Naive thymus-derived CD8-positive, alpha-beta T cell (primary cell): ENCODE measurements around the gene NEK7. TPM values are rescaled to one million over a fixed set of nuclear protein-coding genes. Genes with fewer than 3 reads are reported as not detected.

ENCODE experiments used
- ATAC-seq, 2 donors: fragments of 150-1000 bp; cut with Tn5 transposase in 1 of 2; sonication (Bioruptor Pico), chemical (Tn5 transposase) in 1 of 2; 1 replicate in 1 of 2; 2 replicates in 1 of 2; pipeline ENCODE4 v1.10.0; 2021; ENCODE audit warnings: mild to moderate bottlenecking in 2 of 2, moderate library complexity in 2 of 2
- POLR2A ChIA-PET: fragments of 350-600 bp; sonication (Branson Sonifier 250); formaldehyde crosslinking; loops from one replicate; lab custom pipeline; 2021; ENCODE audit warnings: antibody characterized with exemption; lab: Charles Lee
- DNase-seq, 10 donors: peaks; one replicate each; pipeline versions ENCODE4 v3.0.0 to v3.0.0-alpha.2; 2020 to 2022
- H3K27ac Mint-ChIP-seq, 10 donors: one replicate each; pipeline ENCODE4 v1.8.0; 2020 to 2022; ENCODE audit warnings: mild to moderate bottlenecking in 10 of 10, mixed read lengths in 10 of 10, moderate library complexity in 4 of 10, inconsistent platforms in 1 of 10
- H3K27me3 Mint-ChIP-seq, 5 donors: one replicate each; pipeline ENCODE4 v1.8.0; 2021 to 2022; ENCODE audit warnings: mixed read lengths in 5 of 5
- H3K36me3 Mint-ChIP-seq, 3 donors: one replicate each; pipeline ENCODE4 v1.8.0; 2020 to 2022; ENCODE audit warnings: mixed read lengths in 3 of 3, mild to moderate bottlenecking in 2 of 3, inconsistent platforms in 1 of 3
- H3K4me1 Mint-ChIP-seq, 4 donors: one replicate each; pipeline ENCODE4 v1.8.0; 2021 to 2022; ENCODE audit warnings: mixed read lengths in 4 of 4
- H3K4me3 Mint-ChIP-seq, 10 donors: one replicate each; pipeline ENCODE4 v1.8.0; 2020 to 2022; ENCODE audit warnings: mild to moderate bottlenecking in 10 of 10, mixed read lengths in 10 of 10, moderate library complexity in 6 of 10, inconsistent platforms in 1 of 10
- H3K9me3 Mint-ChIP-seq, 9 donors: one replicate each; pipeline ENCODE4 v1.8.0; 2020 to 2022; ENCODE audit warnings: mixed read lengths in 9 of 9, mild to moderate bottlenecking in 3 of 9, inconsistent platforms in 1 of 9, moderate library complexity in 1 of 9
- polyA plus RNA-seq, 3 donors: library from polyadenylated mRNA; unstranded; fragments of 300-500 nt; fragmentation: Illumina TruSeq; gene quantifications; one replicate each; pipeline ENCODE4 v1.2.3, GENCODE V29; 2021
- total RNA-seq, 8 experiments: library from RNA in 2 of 8; stranded (reverse) in 2 of 8; gene quantifications; one replicate each; pipeline ENCODE4 v1.2.3 and lab custom pipeline; 2021 to 2026

The NEK7 gene
- total and polyA plus RNA-seq, 5 experiments from 2014 or later, result 21.6 to 58.2 (median 44.5) TPM

DNA sequence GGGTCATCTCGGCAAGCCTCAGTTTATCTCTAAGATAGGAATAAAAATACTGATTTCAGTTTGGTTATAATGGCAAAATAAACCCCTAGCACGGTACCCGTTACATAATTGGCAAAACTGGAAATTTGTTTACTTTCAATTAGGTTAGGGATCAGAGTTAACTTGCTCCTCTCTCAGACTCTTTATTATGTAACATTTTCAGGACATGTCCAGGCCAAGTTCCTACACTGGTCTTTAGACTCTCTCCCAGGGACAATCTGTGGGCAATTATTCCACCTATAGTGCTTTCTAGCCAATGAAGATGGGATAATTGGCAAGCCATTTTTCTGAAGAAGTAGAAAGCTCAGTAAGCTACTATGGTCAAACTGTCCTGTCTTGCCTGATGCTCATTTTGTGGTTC, 189.4 kb downstream of the NEK7 start:
- Mint-ChIP-seq H3K27ac (no peak overlapping the region), H3K36me3 (no peaks in the 10 kb centered on the region), H3K4me3 (no peak overlapping the region), H3K9me3 (no peaks in the 10 kb centered on the region), H3K27me3 (no peaks in the 10 kb centered on the region), H3K4me1 (no peaks in the 10 kb centered on the region)
- ATAC-seq (no peak), DNase-seq (no peak)
- POLR2A ChIA-PET, result no interaction called here

- DNase-seq, result no peak
- Mint-ChIP-seq H3K27ac (no peak overlapping the region), H3K9me3 (no peaks in the 10 kb centered on the region), H3K4me3 (no peak overlapping the region), H3K36me3 (no peaks in the 10 kb centered on the region), H3K4me1 (no peaks in the 10 kb centered on the region), H3K27me3 (no peaks in the 10 kb centered on the region)
- POLR2A ChIA-PET, result no interaction called here
- no peak for ATAC-seq
Measured at GRCh38 chr1:198350456-198350855, 193.7 kb downstream of the NEK7 start.

- Mint-ChIP-seq H3K27ac (no peak overlapping the region), H3K9me3 (no peaks in the 10 kb centered on the region), H3K27me3 (peaks cover 0 to under 1% (median 0%) of the 10 kb centered on the region in 5 donors), H3K36me3 (no peaks in the 10 kb centered on the region), H3K4me1 (no peaks in the 10 kb centered on the region), H3K4me3 (no peak overlapping the region)
- DNase-seq (no peak), ATAC-seq (no peak)
- POLR2A ChIA-PET, result no interaction called here
Measured at GRCh38 chr1:198352975-198353695, 196.3 kb downstream of the NEK7 start.

DNA sequence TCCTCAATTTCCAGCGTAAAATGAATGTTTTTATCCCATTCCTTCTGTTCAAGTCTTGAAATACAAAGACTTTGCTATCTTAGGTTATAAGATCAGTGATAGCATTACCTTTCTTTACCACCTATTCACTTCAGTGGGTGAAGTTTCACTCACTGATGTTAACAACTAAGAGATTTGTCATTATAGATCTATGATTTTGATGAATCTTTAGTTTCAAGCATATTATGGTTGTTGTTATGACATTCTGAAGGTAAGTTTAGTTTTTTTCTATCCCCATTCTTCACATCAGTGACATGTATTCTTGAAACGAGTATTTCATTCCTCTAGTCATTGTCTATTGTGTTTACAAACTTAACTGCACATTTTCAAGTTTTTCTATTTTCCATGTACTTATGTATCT, 201.1 kb downstream of the NEK7 start:
- no peak for ATAC-seq
- POLR2A ChIA-PET, result no interaction called here
- no peaks in the 10 kb centered on the region for H3K9me3 Mint-ChIP-seq
- no peaks in the 10 kb centered on the region for H3K36me3 Mint-ChIP-seq
- no peaks in the 10 kb centered on the region for H3K4me1 Mint-ChIP-seq
- peaks cover 0 to 1% (median 0%) of the 10 kb centered on the region in 5 donors for H3K27me3 Mint-ChIP-seq
- DNase-seq, result no peak
- H3K4me3 Mint-ChIP-seq, result no peak overlapping the region
- no peak overlapping the region for H3K27ac Mint-ChIP-seq

GRCh38 chr1:198359024-198359653, 202.3 kb downstream of the NEK7 start:
- no peaks in the 10 kb centered on the region for H3K4me1 Mint-ChIP-seq
- POLR2A ChIA-PET, result no interaction called here
- no peak for ATAC-seq
- peaks cover 0 to 1% (median 0%) of the 10 kb centered on the region in 5 donors for H3K27me3 Mint-ChIP-seq
- H3K4me3 Mint-ChIP-seq, result no peak overlapping the region
- no peak overlapping the region for H3K27ac Mint-ChIP-seq
- DNase-seq, result peak in 3 of 10 donors; percentile 14 to 19 (median 17)
- H3K9me3 Mint-ChIP-seq, result no peaks in the 10 kb centered on the region
- H3K36me3 Mint-ChIP-seq, result no peaks in the 10 kb centered on the region

- no peaks in the 10 kb centered on the region for H3K4me1 Mint-ChIP-seq
- POLR2A ChIA-PET, result no interaction called here
- H3K9me3 Mint-ChIP-seq, result no peaks in the 10 kb centered on the region
- H3K4me3 Mint-ChIP-seq, result no peak overlapping the region
- ATAC-seq (no peak), DNase-seq (no peak)
- peaks cover 0 to 1% (median 0%) of the 10 kb centered on the region in 5 donors for H3K27me3 Mint-ChIP-seq
- no peak overlapping the region for H3K27ac Mint-ChIP-seq
- H3K36me3 Mint-ChIP-seq, result no peaks in the 10 kb centered on the region
Measured at GRCh38 chr1:198360208-198360729, 203.5 kb downstream of the NEK7 start.

DNA sequence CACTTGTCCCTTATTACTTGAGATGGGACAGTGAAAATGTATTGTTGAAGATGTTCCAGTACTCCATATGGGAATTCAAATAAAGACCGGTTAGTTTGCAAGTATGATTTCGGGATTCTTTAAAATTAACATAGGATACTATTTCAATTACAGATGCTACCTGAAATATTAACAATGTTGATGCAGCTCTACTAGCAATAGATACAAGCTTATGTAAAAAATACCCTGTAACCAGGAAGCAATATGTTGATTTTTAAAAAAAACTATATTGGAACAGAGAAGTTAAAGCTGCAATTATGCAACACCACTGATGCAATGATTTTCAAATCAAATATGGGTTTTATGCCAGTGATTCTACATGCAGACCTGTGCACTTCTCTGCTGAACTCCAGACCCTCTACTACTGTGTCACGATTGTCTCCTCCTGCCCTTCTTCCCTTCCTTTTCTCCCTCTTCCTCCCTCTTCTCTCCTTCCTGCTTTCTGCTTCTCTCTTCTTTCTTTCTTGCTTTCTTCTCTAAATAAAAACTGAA, 204.5 kb downstream of the NEK7 start:
- no peaks in the 10 kb centered on the region for H3K4me1 Mint-ChIP-seq
- no peak overlapping the region for H3K4me3 Mint-ChIP-seq
- ATAC-seq (no peak), DNase-seq (no peak)
- POLR2A ChIA-PET, result no interaction called here
- H3K27ac Mint-ChIP-seq, result no peak overlapping the region
- peaks cover 0 to under 1% (median under 1%) of the 10 kb centered on the region in 3 donors for H3K36me3 Mint-ChIP-seq
- peaks cover 0 to 1% (median 0%) of the 10 kb centered on the region in 5 donors for H3K27me3 Mint-ChIP-seq
- peaks cover 0 to under 1% (median 0%) of the 10 kb centered on the region in 9 donors for H3K9me3 Mint-ChIP-seq

DNA sequence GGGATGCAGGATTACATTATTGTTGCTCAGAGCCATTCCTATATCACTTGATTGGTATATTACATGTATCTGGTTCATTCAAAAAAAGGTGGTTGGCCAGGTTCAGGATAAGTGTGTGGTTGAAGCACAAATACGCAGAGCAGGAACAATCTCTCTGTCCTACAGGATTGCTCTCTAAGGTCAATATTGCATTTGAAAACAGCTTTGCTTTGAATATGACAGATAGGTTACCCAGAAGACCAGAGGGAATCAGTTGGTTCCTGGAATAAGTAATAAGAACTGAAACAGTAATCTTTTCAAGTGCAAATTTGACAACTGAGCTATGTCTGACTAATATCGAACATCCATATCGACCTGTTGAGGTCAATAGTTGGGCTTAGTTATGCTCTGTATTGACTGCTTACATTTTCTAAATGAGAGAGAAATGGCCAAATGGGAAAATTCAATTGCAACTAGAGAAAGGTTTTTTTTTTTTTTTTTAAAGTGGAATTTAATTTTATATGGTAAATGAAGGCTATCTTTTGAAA, 206.9 kb downstream of the NEK7 start:
- ATAC-seq (no peak), DNase-seq (no peak)
- no peak overlapping the region for H3K4me3 Mint-ChIP-seq
- H3K27ac Mint-ChIP-seq, result no peak overlapping the region
- no peaks in the 10 kb centered on the region for H3K27me3 Mint-ChIP-seq
- peaks cover 0 to 14% (median 12%) of the 10 kb centered on the region in 3 donors for H3K36me3 Mint-ChIP-seq
- POLR2A ChIA-PET, result no interaction called here
- H3K9me3 Mint-ChIP-seq, result peaks cover 0 to 20% (median 10%) of the 10 kb centered on the region in 9 donors
- no peaks in the 10 kb centered on the region for H3K4me1 Mint-ChIP-seq

- H3K4me3 Mint-ChIP-seq, result no peak overlapping the region
- peaks cover 0 to 21% (median 16%) of the 10 kb centered on the region in 3 donors for H3K36me3 Mint-ChIP-seq
- H3K27me3 Mint-ChIP-seq, result no peaks in the 10 kb centered on the region
- H3K27ac Mint-ChIP-seq, result no peak overlapping the region
- H3K9me3 Mint-ChIP-seq, result peaks cover 0 to 27% (median 13%) of the 10 kb centered on the region in 9 donors
- no peaks in the 10 kb centered on the region for H3K4me1 Mint-ChIP-seq
- POLR2A ChIA-PET, result no interaction called here
- ATAC-seq (no peak), DNase-seq (no peak)
Measured at GRCh38 chr1:198364471-198364870, 207.7 kb downstream of the NEK7 start.

DNA sequence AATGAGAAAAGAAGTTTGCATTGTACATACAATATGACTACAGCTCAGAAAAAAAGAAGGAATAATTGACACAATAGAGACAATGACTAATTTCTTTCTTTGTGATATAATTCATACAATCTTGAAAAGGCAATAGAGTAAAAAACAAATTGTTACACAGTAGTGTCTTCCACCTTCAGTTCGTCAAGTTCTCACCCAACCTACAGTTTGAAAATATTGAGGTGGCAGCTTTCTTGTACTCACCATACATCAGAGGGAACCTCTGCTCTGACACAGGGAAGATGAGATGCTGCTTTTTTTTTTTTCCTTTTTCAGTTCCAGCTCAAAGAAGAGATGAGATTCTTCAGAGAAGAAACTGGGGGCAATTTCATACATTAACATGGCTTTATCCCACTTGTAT, 210.5 kb downstream of the NEK7 start:
- Mint-ChIP-seq H3K4me3 (no peak overlapping the region), H3K36me3 (peaks cover 0 to 26% (median 16%) of the 10 kb centered on the region in 3 donors), H3K27ac (no peak overlapping the region), H3K9me3 (peaks cover 0 to 30% (median 16%) of the 10 kb centered on the region in 9 donors), H3K4me1 (no peaks in the 10 kb centered on the region), H3K27me3 (no peaks in the 10 kb centered on the region)
- DNase-seq, result no peak
- POLR2A ChIA-PET, result no interaction called here
- ATAC-seq, result no peak

DNA sequence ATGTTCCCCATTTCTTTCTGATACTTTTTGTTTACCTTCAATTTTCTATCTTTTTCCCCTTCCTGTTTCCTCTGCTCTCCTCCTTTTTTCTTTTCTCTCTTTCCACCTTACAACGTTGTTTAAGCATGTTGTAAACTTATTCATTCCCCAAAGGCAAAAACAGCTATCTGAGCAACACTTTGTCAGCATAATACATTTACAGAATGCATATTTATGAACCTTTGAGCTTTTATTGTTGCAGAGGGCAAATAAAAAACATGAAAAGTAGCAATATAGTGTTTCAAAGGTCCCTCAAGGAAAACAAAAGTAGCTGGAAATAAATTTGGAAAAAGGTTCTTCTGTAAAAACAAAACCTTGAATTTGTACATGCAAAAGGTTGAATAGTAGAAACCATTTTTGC, 214.2 kb downstream of the NEK7 start:
- POLR2A ChIA-PET, result no interaction called here
- peaks cover 0 to 37% (median 22%) of the 10 kb centered on the region in 3 donors for H3K36me3 Mint-ChIP-seq
- H3K4me3 Mint-ChIP-seq, result no peak overlapping the region
- peaks cover 0 to 52% (median 16%) of the 10 kb centered on the region in 9 donors for H3K9me3 Mint-ChIP-seq
- DNase-seq (no peak), ATAC-seq (no peak)
- no peaks in the 10 kb centered on the region for H3K4me1 Mint-ChIP-seq
- H3K27ac Mint-ChIP-seq, result no peak overlapping the region
- no peaks in the 10 kb centered on the region for H3K27me3 Mint-ChIP-seq
